Skin epidermis (tissue), 12 donors: ENCODE data around the gene CCDC102A.

Source experiments
- H3K27ac ChIP-seq, 21 experiments: fragments of 200-600 bp; sonication (generic) in 11 of 21; one replicate each; pipeline ENCODE4 v1.5.0; 2020; ENCODE audit warnings: mild to moderate bottlenecking in 3 of 21, inconsistent platforms in 2 of 21, moderate library complexity in 2 of 21
- H3K4me3 ChIP-seq, 7 experiments: fragments of 200-600 bp; sonication (generic) in 2 of 7; one replicate each; pipeline ENCODE4 v1.5.0; 2020; ENCODE audit warnings: inconsistent platforms in 2 of 7, mild to moderate bottlenecking in 2 of 7, moderate library complexity in 1 of 7

Gene CCDC102A

DNA sequence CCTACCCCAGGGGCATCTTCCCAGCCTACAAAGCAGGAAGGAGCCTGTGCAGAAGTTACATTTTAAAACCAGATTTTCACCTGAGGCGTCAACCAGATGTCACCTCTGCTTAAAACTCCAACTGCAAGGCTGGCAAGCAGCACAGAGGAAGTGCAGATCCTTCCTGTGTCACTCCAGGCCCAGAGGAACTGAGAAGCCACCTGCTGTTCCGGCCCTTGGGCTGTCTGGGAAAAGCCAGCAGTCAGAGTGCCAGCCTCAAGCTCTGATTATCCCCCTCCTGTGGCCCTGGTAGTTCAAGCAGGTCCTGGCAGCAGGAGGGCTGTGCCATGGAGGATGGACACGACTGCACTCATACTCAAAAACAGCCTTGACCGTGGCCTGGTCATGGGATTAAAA is 63.7 kb downstream of the CCDC102A start:
- H3K4me3 ChIP-seq, result no peak overlapping the region
- no peak overlapping the region for H3K27ac ChIP-seq

- Histone ChIP-seq H3K4me3 (no peak overlapping the region), H3K27ac (no peak overlapping the region)
These were observed 64.3 kb downstream of the CCDC102A start for GRCh38 chr16:57471852-57472664.

GRCh38 chr16:57471209-57471608 is 65.2 kb downstream of the CCDC102A start:
- Histone ChIP-seq H3K27ac (no peak overlapping the region), H3K4me3 (no peak overlapping the region)

- Histone ChIP-seq H3K4me3 (no peak overlapping the region), H3K27ac (no peak overlapping the region)
These were observed 65.7 kb downstream of the CCDC102A start for GRCh38 chr16:57470711-57471110.

GRCh38 chr16:57469917-57470470 is 66.4 kb downstream of the CCDC102A start:
- H3K27ac ChIP-seq, result no peak overlapping the region
- no peak overlapping the region for H3K4me3 ChIP-seq

- no peak overlapping the region for H3K4me3 ChIP-seq
- H3K27ac ChIP-seq, result no peak overlapping the region
These were observed 67.3 kb downstream of the CCDC102A start for GRCh38 chr16:57469046-57469445.

- Histone ChIP-seq H3K27ac (no peak overlapping the region), H3K4me3 (no peak overlapping the region)
These were observed 68.0 kb downstream of the CCDC102A start for GRCh38 chr16:57468346-57468745.

- H3K27ac ChIP-seq, result no peak overlapping the region
These were observed 71.8 kb downstream of the CCDC102A start for GRCh38 chr16:57464523-57464922.

GRCh38 chr16:57462978-57463362 is 73.4 kb downstream of the CCDC102A start:
- Histone ChIP-seq H3K4me3 (peak overlapping the region; percentile 69 to 100 (median 88)), H3K27ac (peak overlapping the region; percentile 77 to 98 (median 95))

More at GRCh38 chr16:57464523-57464922, 71.8 kb downstream of the CCDC102A start:
- no peak overlapping the region for H3K4me3 ChIP-seq

GRCh38 chr16:57462209-57462977 is 74.0 kb downstream of the CCDC102A start, which contains the start of gene POLR2C:
Gene POLR2C (plus strand): TSS chr16:57462679. CDS start chr16:57462725, 46 bp downstream.
- peak within 1 kb of the TSS; percentile 69 to 100 (median 88) for H3K4me3 ChIP-seq
- H3K27ac ChIP-seq, result peak within 1 kb of the TSS; percentile 77 to 98 (median 95)
